ENCODE data around the gene ECHDC3.
A peak's percentile ranks its signal among the peaks of the same experiment; 100 is the strongest.
"Not testable (repeated sequence)": the region's sequence is repeated elsewhere in the genome, so short reads cannot be mapped to it uniquely, and the experiment has no call there.

Gene ECHDC3

DNA sequence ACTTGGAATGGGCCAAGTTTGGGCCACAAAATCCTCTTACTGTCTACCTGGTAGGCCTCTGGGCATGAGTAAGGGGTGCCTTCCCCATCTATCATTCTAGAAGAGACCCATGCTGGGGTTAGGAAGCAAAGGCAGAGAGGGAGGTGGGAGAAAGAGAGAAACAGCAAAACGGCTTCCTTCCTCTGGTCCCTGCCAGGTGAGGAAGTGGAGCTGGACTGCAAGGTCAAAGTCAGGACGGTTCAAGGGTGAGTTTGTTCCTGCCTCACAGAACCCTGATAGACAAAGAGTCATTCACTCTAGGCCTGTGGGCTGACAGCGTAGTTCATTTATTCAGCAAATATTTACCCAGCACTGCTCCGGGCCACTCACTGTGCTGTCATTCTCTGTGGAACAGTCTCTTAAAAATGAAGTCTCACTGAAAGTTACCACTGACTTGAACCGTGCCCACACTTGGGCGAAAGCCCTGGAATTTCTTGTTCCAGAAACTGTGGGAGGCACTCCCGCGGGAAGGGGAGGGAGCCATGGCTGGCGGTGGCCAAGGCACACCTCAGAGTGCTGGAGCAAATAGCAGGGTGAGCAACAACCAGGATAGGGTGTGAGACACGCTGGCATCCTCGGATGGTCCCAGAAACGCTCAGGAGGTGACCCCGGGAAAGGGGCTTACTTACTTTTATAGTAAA is 26.2 kb upstream of the ECHDC3 start:
- no peak for DNase-seq (ENCODE audit: low spot score)

DNA sequence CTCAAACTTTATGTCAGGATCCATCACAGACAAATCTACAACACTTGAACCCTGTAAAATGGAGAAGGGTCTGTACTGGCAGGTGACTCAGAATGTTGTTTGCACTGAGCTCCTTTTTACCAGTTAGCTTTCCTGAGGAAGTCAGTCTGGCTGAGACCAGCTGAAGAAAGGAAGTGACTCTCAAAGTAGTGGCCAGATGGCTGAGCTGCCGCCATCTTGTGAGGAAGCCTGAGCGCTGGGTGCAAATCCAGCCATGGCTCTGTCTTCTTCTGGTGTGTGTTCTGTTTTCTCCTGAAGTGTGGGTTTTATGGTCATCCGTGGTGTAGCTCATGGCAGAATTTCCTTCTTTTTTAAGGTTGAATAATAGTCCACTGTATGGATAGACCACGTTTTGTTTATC is 25.5 kb upstream of the ECHDC3 start:
- no peak for DNase-seq (ENCODE audit: low spot score)

DNA sequence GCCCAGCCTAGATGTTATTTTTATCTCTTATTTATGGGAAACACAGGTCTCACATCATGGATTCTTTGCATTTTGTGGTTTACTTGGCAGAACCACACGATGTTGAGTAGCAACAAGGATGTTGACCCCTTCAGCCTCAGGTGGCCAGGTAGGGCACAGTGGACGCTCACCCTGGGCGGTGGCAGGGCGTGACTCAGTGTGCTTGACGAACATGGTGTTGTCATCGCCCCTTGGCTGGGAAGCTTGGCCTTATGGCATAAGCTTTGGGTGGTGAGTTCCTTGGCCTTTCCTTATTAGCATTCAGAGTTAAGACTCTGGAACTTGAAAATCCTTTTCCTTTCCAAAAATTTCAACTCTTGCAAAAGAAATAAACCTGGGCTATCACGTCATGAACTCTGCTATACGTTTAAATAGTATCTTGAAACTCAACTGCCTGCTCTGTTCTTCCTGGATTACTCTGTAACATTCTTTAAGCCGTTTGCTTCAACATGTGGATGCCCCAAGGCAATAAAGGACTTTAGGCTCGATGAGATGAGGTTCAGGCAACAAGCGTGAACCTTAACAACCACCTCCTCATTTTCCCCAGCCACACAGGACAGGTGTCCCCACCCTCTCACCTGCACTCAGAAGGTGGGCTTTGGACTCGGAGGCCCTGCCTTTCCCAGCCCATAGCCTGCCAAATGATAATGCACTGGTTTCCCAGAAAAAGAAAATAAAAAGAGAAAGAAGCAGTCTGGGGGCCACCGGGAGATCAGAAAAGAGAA is 22.5 kb upstream of the ECHDC3 start:
- no peak for DNase-seq (ENCODE audit: low spot score)

DNA sequence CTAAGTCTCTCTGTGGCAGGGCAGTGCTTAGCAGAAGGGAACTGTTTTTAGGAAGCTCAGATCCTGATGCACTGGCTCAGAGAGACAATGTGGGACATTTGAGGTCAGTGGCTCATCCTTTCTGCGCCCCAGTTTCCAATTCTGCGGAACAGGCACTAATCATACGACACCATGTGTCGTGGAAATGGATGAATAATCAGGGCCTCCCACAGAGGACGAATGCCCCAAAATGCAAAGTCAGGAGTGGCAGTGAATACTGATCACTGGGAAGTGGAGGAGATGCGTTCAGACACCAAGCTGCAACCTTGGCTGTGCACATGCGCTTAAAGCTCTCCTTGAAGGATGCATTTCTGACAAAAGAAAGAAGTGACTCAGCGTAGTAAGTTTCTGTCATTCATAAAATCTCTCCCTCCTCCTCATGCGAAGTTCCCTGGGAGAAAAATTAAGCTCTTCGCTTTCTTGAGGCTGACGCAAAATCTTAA is 21.9 kb upstream of the ECHDC3 start:
- DNase-seq (ENCODE audit: low spot score) = peak; percentile 68

DNA sequence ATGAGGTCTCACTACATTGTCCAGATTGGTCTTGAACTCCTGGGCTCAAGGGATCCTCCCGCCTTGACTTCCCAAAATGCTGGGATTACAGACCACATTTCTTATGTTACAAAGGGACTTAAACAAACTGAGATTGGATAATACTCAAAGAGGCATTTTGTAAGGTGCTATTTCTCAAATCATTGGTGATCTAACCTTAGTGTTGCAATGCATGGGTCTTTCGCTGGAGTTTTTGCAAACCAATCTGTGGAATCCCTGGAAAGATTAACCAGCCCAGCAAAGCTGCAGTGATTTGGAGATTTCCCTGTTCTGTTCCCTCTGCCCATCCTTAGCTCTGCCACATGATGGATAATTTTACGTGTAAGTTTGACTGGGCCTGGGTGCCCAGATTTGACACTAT is 20.4 kb upstream of the ECHDC3 start:
- DNase-seq (ENCODE audit: low spot score) = no peak

DNA sequence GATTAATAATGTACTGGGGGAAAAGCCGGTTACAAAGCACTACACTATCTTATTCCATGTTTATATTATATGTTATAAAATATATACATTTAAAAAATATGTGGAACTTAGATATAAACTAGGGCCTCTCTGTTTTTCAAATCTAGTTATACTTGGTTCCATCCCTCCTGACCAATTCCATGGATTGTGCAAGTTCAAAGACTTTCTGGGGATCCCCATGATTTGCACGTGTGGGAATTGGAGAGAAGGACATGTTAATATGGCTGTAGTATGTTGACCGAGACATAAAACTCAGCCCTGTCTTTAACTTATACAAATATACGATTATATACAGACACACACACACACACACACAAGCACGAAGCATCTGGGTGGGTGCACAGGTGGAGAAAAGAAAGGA is 18.8 kb upstream of the ECHDC3 start:
- no peak for DNase-seq (ENCODE audit: low spot score)

DNA sequence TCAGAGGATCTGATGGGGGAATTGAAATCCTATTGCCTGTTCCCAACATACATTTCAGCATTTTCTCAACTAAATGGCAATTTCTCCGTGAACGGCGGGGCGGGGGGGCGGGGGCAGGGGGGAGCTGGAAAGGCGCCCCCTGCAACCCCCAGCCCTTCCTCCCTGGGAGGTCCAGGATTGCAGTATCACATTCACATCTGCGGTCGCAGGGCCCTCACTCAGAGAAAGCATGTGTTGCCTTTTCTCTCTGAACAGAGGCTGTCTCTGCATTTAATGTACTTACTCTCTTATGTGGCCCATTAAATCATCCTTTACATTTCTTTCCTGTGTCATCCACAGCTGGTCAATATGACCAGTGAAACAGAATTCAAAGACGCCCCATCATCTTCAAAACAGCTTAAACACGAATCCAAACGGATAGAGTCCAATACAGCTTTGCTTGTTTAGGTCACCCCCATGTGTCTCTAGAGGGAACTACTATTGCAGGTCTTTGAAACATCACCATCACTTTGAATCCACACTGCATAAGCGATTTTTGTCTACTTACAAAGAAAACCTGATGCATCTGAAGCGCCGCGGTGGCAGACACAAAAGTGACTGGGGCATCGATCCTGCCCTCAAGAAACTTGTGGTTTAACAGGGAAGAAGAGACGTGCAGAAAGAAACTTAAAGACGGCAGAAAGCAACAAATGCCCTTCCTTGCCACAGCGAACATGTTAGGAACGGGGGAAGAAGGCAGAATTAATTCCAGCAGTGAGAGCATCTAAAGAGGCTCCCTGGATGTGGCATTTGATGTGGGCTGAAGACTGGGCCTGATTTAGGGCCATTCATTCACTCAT is 17.0 kb upstream of the ECHDC3 start:
- peak; percentile 84 for DNase-seq (ENCODE audit: low spot score)

DNA sequence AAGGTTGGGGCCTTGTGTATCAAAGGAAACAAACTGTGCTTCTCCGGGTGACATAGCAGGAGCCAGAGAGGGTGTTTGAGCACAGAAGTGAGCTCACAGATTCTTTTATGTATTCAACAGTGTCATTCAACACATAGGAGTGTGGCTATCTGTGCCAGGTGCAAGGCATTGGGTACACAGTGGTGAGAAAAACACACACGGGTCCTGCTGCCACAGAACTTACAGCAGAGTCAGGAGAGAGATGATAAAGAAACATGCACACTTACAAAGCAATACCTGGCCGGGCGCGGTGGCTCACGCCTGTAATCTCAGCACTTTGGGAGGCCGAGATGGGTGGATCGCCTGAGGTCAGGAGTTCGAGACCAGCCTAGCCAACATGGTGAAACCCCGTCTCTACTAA is 16.3 kb upstream of the ECHDC3 start:
- DNase-seq (ENCODE audit: low spot score) = no peak

DNA sequence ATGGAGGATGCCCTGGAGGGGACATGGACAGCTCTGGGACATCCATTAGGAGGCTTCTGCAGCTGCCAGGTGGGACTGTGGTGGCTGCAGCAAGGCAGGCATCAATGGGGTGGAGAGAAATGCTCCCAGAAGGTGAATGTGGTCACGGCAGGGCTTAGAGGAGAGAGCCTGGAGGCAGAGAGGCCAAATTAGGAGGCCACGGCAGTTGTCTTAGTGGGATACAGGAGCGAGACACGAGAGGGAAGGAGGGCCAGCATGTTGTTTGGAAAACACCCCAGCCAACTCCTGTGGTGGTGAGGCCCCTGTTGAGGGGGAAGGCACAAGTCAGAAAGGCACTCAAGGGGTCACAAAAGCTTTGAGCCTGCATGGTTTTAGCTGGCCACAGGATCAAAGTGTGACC is 14.6 kb upstream of the ECHDC3 start:
- no peak for DNase-seq (ENCODE audit: low spot score)

DNA sequence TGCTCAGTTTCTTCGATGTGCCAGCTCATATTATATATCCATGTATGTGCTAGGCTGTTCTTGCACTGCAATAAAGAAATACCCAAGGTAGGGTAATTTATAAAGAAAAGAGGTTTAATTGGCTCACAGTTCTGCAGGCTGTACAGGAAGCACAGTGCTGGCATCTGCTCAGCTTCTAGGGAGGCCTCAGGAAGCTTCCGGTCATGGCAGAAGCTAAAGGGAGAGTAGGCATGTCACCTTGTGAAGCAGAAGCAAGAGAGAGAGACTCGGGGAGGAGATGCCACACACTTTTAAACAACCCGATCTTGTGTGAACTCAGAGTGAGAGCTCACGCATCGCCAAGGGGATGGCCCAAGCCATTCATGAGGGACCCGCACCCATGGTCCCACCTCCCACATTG is 13.8 kb upstream of the ECHDC3 start:
- no peak for DNase-seq (ENCODE audit: low spot score)

DNA sequence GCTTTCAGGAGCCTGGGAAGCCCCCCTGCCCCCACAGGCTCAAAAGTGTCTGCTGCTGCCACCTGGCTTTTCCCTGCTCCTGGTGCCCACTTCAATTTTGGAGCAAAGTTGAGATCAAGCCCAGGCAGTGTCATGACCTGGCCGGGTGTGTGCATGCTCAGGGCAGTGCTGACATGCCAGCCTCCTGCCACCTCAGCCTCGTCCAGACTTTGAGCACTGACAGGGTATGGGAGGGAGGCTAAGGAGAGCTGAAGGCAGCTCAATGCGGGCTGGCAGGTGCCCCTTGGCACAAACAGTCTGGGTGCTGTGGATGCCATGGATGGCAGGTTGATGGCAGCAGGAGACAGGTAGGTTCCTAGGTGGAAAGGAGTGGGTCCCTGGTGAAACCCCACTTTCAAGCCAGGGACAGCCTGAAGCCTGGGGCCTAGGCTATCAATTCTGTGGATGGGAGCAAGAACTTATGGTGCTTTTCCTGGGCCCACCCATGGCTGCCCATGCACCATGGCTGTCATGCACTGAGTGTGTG is 12.3 kb upstream of the ECHDC3 start:
- no peak for DNase-seq (ENCODE audit: low spot score)

DNA sequence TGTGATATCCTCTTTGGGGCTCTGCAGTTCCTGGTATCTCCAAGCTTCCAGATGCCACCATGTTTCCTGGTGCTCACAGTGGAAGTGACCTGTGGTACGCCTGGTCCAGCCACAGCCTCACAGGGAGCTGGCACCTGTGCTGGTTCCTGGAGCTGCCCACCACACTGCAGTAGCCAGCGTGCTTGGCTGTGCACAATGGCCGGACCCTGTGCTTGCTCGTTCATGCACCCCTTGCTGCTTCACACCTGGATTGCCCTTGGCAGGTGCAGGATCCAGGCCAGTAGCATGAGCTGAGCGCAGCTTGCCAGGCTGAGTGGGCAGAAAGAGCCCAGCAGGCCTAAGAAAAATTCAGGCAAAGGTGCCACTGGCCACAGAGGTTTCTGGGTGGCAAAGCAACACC is 11.4 kb upstream of the ECHDC3 start:
- DNase-seq (ENCODE audit: low spot score) = no peak

DNA sequence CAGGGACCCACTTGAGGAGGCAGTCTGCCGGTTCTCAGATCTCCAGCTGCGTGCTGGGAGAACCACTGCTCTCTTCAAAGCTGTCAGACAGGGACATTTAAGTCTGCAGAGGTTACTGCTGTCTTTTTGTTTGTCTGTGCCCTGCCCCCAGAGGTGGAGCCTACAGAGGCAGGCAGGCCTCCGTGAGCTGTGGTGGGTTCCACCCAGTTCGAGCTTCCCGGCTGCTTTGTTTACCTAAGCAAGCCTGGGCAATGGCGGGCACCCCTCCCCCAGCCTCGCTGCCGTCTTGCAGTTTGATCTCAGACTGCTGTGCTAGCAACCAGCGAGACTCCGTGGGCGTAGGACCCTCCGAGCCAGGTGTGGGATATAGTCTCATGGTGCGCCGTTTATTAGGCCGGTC is 5.4 kb upstream of the ECHDC3 start:
- DNase-seq (ENCODE audit: low spot score) = not testable (repeated sequence)

DNA sequence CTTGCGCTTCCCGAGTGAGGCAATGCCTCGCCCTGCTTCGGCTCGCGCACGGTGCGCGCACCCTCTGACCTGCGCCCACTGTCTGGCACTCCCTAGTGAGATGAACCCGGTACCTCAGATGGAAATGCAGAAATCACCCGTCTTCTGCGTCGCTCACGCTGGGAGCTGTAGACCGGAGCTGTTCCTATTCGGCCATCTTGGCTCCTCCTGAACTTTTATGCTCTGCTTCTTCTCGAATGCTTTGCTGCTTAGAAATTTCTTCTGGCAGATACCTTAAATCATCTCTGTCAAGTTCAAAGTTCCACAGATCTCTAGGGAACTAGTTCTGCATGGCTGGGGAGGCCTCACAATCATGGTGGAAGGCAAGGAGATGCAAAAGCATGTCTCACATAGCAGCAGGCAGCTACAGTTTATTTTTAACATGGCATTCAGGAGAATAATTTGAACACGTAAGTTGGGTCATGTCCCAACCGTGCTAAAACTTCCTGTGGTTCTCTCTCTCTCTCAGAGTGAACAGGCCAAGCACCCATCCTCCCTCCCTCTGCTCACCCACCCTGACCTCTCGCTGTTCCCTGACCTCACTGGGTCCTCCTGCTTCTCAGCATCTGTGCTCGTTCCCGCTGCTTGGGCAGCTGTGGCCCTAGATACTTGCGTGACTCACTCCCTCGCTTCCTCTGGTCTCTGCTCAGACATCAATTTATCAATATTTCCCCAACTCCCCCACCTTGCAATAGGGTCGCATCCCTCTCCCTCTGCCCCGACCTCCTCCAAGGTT is 4.7 kb upstream of the ECHDC3 start:
- DNase-seq (ENCODE audit: low spot score) = not testable (repeated sequence)

DNA sequence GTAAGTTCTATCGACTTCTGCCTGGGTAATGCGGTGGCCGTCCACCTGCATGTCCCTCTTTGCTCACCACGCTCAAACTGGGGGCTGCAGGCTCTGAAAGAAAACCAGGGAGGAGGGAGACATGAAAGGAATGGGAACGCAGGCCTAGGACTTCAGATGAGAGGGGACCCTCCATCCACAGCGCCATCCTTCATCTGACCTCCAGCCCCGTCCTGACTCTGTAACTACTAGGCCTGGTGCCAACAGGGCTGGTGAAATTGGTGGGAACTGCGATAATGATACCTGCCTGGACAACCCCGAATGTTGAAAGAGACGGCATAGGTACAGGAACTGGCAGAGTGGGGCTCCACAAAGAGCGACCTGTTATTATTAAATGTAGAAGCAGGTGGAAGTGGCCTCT is 1.3 kb upstream of the ECHDC3 start:
- DNase-seq (ENCODE audit: low spot score) = no peak

DNA sequence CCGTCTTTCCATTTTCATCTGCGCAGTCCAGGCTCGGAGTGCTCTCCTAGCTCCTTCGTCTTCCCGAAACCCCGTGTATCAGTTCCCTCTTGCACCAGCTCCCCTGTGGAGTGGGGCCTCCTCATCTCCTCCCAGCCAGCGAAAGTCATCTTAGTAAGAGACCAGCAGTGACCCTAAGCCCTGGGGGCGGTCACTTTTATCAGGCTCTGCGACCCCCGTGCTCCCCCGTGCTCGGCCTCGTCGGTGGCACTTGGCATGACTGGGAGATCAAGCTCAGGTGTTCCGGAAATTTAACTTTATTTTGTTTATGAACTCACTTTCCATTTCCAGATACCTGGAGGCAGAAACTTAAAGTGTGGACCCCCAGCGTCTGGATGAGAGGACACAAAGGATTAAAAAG is 574 bp upstream of the ECHDC3 start:
- DNase-seq (ENCODE audit: low spot score) = no peak

DNA sequence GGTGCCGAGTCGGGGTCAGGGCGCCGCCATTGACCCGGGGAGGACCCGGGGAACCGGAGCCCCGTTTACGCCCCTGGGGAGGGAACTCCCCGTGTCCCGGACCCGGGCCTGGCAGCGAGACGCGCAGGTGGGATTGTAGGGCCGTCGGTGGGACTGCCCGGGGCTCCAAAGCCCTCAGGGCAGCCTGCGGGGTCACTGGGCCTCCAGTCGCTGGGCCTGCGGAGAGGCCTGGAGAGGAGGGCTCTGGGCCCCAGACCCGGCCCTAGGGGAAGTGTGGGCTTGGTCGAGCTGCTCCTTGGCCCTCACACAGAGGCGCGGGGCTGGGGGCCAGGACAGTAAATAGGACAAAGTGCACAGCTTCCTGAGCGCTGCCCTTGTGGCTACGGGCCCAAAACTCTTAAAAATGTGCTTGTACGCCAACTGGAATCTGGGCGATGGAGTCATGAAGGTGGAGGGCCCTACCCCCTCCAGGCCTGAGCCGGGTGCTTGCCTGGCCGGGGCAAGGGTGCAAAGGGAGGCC is 657 bp downstream of the ECHDC3 start:
- DNase-seq (ENCODE audit: low spot score) = no peak

DNA sequence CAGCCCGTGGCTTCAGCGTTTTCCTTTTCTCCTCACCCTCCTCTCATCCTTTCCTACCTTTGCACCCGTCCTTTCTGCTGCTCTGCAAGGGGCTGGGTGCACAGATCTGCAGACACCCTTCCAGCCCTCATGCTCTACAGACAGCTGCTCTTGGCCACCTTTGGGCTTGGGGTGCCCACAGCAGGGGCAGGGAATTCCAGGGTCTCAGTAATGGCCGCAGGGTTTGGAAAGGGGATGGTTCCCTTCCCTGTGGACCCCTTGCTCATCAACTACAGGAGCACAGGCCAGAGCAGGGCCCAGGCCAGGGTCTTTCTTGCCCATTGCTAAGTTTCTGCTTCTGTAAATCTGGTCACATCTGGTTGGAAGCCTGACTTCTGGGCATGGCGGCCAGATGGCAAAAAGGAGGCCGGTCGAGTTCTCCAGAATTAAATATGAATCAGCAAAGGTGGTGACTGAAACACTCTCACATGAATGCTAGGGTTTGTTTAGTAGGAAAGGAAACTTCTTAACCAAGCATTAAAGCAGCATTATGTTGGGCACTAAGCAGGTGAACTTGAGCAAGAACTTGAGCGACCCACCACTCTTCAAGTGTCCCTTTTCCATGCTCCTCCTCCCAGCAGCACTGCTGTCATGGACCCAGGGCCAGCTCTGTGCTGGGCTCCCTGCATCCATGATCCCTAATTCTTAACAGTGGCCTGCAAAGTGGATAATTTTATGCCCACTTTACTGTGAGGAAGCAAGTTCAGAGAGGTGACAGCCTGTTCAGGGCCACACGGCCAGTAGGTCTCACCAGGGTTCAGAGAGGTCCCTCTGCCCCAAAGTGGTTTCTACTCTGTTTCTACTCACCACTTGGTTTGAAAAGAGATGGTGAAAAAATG is 1.5 kb downstream of the ECHDC3 start:
- no peak for DNase-seq (ENCODE audit: low spot score)

DNA sequence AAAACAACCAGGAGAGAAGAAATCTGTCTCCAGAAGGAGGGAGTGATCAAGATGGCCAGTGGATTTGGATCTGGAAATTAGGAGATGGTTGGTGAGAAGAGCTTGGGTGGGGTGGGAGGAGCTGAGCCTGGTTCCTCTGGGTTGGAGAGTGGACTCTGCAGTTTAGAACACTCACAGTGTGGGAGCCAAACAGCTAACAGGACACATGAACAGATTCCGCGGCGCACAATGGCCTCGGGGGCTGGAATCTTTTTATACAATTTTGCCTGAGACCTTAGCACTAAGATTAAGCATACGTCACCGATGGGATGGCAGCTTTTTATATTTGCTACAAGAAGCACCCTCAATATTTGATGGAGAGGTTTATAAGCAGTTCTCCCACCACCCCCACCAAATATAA is 2.9 kb downstream of the ECHDC3 start:
- no peak for DNase-seq (ENCODE audit: low spot score)

DNA sequence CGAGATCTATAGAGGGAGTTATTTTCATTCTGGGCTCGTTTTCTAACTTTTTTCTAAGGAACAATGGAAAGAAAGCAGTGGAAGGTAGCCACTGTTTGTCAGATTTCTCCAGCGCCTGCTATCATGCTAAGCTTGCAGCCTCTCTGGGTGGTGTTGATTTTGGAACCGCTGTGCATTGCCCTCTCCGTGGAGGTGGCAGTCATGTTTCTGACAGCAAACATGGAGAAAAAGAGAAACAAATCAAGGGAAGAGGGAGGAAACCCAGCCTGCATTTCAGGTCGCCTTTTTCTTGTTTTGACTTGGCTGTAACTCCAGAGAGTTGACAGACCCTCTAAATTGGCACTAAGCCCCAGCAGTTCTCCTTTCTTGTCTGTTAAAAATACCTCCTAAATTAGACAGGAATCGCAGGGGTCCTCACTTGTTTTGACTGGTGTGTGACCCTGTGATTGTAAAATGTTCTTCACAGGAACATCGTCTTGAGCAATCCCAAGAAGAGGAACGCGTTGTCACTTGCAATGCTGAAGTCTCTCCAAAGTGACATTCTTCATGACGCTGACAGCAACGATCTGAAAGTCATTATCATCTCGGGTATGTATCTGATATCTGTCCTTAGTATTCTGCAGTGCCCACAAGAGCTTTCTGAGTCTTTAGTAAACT is 4.8 kb downstream of the ECHDC3 start:
- DNase-seq (ENCODE audit: low spot score) = peak; percentile 44
